Measurements from ENCODE around the gene SPDYE1. TPM values are rescaled to one million over a fixed set of nuclear protein-coding genes. Genes with fewer than 3 reads are reported as not detected.
"Not testable (repeated sequence)": the region's sequence is repeated elsewhere in the genome, so short reads cannot be mapped to it uniquely, and the experiment has no call there.

Gene SPDYE1
- polyA plus RNA-seq, 3 donors, result 0.40 to 1.7 (median 0.80) TPM

GRCh38 chr7:44038961-44039558, 41.4 kb downstream of the SPDYE1 start:
- DNase-seq (ENCODE audit: extremely low read depth in 1 of 11, low read depth in 9 of 11, low spot score in 4 of 11), result peak in 6 of 11 donors; percentile 26 to 57 (median 45)

GRCh38 chr7:44039800-44040492, 42.2 kb downstream of the SPDYE1 start:
- not testable (repeated sequence) for DNase-seq (ENCODE audit: extremely low read depth in 1 of 11, low read depth in 9 of 11, low spot score in 4 of 11)

GRCh38 chr7:44040493-44040891, 42.8 kb downstream of the SPDYE1 start:
- not testable (repeated sequence) for DNase-seq (ENCODE audit: extremely low read depth in 1 of 11, low read depth in 9 of 11, low spot score in 4 of 11)

GRCh38 chr7:44042221-44042620, 44.5 kb downstream of the SPDYE1 start:
- DNase-seq (ENCODE audit: extremely low read depth in 1 of 11, low read depth in 9 of 11, low spot score in 4 of 11), result no peak

- no peak for DNase-seq (ENCODE audit: extremely low read depth in 1 of 11, low read depth in 9 of 11, low spot score in 4 of 11)
These were observed 46.2 kb downstream of the SPDYE1 start for GRCh38 chr7:44043902-44044301.

- DNase-seq (ENCODE audit: extremely low read depth in 1 of 11, low read depth in 9 of 11, low spot score in 4 of 11), result peak; percentile 69 to 90 (median 81)
These were observed 46.9 kb downstream of the SPDYE1 start, which contains the start of gene DBNL for GRCh38 chr7:44044315-44045225. Gene DBNL, plus strand, starts transcription at chr7:44044702. Its CDS starts 36 bp downstream, at chr7:44044738.

GRCh38 chr7:44045226-44046014, 47.7 kb downstream of the SPDYE1 start:
- DNase-seq (ENCODE audit: extremely low read depth in 1 of 11, low read depth in 9 of 11, low spot score in 4 of 11), result no peak

- no peak for DNase-seq (ENCODE audit: extremely low read depth in 1 of 11, low read depth in 9 of 11, low spot score in 4 of 11)
These were observed 48.8 kb downstream of the SPDYE1 start for GRCh38 chr7:44046321-44047061.

GRCh38 chr7:44048031-44048795, 50.5 kb downstream of the SPDYE1 start:
- DNase-seq (ENCODE audit: extremely low read depth in 1 of 11, low read depth in 9 of 11, low spot score in 4 of 11), result no peak

GRCh38 chr7:44050121-44050914, 52.6 kb downstream of the SPDYE1 start:
- no peak for DNase-seq (ENCODE audit: extremely low read depth in 1 of 11, low read depth in 9 of 11, low spot score in 4 of 11)

GRCh38 chr7:44050915-44051560, 53.3 kb downstream of the SPDYE1 start:
- no peak for DNase-seq (ENCODE audit: extremely low read depth in 1 of 11, low read depth in 9 of 11, low spot score in 4 of 11)

- DNase-seq (ENCODE audit: extremely low read depth in 1 of 11, low read depth in 9 of 11, low spot score in 4 of 11), result no peak
These were observed 54.0 kb downstream of the SPDYE1 start for GRCh38 chr7:44051611-44052220.

- no peak for DNase-seq (ENCODE audit: extremely low read depth in 1 of 11, low read depth in 9 of 11, low spot score in 4 of 11)
These were observed 55.2 kb downstream of the SPDYE1 start for GRCh38 chr7:44052771-44053365.

- no peak for DNase-seq (ENCODE audit: extremely low read depth in 1 of 11, low read depth in 9 of 11, low spot score in 4 of 11)
These were observed 59.0 kb downstream of the SPDYE1 start for GRCh38 chr7:44056681-44057080.

- no peak for DNase-seq (ENCODE audit: extremely low read depth in 1 of 11, low read depth in 9 of 11, low spot score in 4 of 11)
These were observed 59.6 kb downstream of the SPDYE1 start for GRCh38 chr7:44057181-44057848.

All from renal cortex interstitium (tissue), 11 donors.